Measurements from ENCODE around the gene CELA3A.
"Not testable (repeated sequence)": the region's sequence is repeated elsewhere in the genome, so short reads cannot be mapped to it uniquely, and the experiment has no call there.

The CELA3A gene

DNA sequence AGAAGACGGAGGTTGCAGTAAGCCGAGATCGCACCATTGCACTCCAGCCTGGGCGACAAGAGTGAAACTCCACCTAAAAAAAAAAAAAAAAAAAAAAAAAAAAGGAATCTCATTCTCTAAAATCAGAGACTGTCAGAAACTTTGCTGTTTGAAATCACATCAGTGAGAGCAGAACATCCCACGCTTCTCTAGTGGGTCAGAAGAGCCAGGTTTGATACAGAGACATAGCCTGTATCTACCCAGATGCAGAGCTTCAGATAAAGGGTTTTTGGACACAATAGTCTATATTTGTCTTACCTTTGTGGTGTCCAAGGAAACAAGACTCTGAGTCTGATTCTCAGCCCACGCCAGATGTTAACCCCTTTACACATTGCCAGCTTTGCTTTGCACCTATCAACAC lies 19.6 kb downstream of the CELA3A start:
- DNase-seq = no peak

GRCh38 chr1:22024485-22025367 lies 23.3 kb downstream of the CELA3A start:
- DNase-seq = peak; percentile 73

DNA sequence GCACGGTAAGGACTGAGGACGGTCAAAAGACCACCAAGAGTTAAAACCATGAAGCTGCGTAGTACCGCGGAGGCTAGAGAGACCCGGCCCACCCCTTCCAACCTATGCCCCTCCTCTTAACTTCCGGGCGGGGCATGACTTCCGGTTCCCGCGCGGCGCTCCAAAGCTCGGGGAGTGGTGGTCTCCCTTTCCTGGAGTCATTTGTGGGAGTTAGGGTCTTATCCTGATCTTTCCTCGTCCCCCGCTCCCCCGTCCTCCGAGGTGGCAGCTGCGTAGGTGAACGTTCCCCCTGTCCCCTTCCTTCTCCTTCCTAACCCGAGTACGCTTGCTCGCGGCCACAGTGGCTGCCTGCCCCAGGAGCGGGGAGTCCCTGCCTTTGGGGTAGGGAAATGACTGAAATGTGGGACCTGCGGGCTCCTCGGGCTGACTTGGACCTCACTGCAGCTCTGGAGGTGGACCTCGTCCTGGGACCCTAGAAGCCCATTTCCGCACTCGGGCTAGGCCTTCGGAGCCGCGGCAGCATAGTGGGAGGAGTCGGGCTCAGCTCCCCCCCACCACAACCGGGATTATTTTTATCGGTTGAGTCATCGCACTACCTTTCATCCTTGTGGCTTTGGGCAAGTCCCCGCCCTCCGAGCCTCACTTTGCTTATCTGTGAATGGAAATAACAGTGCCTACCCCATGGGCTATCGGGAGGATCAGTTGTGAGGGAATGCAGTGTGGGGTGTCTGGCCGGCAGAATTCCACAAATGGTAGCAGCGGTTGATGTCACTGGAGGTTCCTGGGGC lies 24.1 kb downstream of the CELA3A start:
- peak; percentile 88 for DNase-seq

- no peak for DNase-seq
Observed at GRCh38 chr1:22026924-22027289, 25.4 kb downstream of the CELA3A start.

GRCh38 chr1:22030057-22030456 lies 28.6 kb downstream of the CELA3A start:
- no peak for DNase-seq

DNA sequence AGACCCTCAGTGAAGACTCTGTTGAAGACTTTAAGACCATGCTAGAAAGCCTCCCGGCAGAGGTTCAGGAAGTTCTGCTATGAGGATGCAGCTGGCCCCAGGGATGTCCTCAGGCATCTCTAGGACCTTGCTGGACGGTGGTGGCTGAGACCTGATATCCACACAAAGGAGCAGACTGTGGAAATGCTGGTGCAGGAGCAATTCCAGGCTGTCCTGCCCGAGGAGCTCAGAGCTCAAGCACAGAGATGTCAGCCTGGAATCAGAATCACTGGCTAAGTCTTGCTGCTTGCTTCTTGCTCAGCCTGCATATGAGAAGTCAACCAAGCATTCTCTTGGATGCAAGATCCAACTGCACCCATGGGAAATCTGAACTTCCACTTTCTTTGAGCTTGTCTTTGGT lies 29.0 kb downstream of the CELA3A start:
- DNase-seq = no peak

DNA sequence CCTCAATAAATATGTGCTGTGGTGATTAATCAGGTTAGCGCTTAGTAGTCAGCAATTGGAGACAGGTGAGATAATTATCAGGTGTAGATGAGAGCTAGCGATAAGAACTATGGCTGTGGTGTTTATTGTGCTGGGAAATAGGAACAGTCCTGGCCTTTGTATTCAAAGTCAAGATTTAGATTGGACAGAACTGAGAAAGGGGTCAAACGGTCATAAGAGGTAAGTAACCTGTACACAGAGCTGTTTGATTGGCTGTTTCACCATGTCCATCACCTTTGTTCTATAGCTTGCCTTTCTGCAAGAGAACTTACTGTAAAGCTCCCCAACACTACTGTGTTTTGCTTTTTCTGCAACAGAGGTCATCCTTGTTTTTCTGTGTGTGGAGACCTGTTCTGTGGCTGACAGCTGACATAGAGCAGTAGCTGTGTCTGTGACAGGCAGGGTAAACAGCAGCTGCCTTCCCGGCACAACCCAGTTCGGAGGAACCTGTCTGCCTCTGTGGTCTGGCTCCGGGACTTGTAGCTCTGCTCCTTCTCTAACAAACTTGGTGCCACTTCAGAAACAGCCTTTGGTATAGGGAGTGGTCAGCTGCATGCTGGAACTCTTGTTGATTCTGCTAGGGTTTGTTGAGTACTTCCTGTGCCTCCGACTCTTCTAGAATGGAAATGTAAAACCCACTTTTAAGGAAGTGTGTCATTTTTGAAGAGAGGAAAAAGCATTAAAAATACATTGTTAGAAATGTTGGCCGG lies 29.9 kb downstream of the CELA3A start:
- DNase-seq = peak; percentile 47

GRCh38 chr1:22034834-22035233 lies 33.4 kb downstream of the CELA3A start:
- DNase-seq = not testable (repeated sequence)

- no peak for DNase-seq
Observed at GRCh38 chr1:22037520-22037919, 36.1 kb downstream of the CELA3A start.

DNA sequence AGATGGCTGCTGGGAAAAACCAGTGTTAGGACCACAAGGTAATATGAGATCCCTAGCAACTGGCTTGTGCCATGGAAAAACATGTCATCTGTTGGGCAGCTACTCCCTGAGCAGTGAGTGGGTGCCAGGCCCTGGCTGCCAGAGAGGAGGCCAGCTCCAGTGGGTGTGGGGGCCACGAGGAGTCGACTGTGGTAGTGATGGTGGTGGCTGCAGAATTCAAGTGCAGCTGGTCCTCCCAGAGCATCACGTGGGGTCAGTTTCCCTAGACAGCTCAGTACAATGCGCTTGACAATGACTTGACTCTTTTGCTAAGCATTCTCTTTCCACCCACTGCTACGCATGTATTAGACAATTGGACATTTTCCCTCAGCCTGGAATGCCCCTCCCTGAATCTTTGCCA lies 36.6 kb downstream of the CELA3A start:
- DNase-seq = no peak

GRCh38 chr1:22039594-22040285 lies 38.3 kb downstream of the CELA3A start:
- peak; percentile 80 for DNase-seq

- no peak for DNase-seq
Observed at GRCh38 chr1:22040286-22040623, 38.8 kb downstream of the CELA3A start.

- no peak for DNase-seq
Observed at GRCh38 chr1:22041505-22041904, 40.0 kb downstream of the CELA3A start.

GRCh38 chr1:22043198-22043769 lies 41.8 kb downstream of the CELA3A start:
- DNase-seq = no peak

- DNase-seq = no peak
Observed at GRCh38 chr1:22044690-22045420, 43.4 kb downstream of the CELA3A start.

- DNase-seq = no peak
Observed at GRCh38 chr1:22045604-22046228, 44.3 kb downstream of the CELA3A start.

- DNase-seq = no peak
Observed at GRCh38 chr1:22048351-22049192, 47.1 kb downstream of the CELA3A start.

- no peak for DNase-seq
Observed at GRCh38 chr1:22050330-22050729, 48.9 kb downstream of the CELA3A start.

GRCh38 chr1:22051607-22052114 lies 50.2 kb downstream of the CELA3A start:
- DNase-seq = no peak

Measured in activated T-cell treated with anti-CD3 and anti-CD28 coated beads, Interleukin-2, amount 50 U/mL, for 1 hour (primary cell).